ENCODE data around the gene DLL1.

Gene DLL1

DNA sequence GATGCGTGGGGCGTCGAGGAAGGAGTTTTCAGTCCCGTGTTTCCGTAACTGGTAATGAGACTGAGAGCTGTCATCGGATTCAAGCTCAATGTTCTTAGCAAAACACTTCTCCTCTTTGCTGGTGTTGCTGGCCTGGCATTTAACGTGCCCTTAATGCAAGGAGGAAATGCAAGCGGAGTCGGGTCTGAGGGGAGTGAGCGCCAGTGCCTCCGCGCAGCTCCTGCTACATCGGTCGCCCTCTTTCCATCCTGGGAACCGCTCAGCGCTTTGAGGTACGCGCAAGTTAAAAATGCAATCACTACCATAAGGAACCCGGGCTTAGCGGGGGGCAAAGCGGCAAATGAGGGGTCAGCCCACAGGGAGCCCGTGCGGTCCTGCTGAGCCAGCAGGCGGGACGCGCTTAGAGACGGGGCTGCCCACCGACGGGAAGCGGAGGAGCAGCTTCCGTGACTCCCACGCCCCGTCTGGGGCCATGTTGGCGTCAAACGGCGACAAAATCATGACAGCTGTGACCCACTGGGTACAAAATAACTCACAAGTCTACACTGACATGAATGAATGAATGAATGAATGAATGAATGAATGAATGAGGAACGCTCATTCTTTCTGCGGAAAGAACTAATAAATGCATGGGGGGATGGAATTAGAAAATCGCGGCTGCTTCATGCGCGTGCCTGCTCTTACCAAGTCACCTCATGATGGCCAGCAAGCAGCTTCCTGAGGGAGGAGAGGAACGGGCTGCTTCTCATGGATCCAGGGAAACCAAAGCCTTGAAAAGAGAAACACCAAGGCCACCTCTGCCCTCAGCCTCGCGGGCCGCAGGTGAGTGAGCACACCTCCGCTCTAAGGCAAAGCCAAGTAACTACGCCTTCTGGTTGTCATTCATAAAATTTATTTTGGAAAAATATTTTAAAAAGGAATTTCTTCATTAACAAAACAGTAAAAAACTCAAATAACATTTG is 9.3 kb downstream of the DLL1 start:
- DNase-seq = no peak

DNA sequence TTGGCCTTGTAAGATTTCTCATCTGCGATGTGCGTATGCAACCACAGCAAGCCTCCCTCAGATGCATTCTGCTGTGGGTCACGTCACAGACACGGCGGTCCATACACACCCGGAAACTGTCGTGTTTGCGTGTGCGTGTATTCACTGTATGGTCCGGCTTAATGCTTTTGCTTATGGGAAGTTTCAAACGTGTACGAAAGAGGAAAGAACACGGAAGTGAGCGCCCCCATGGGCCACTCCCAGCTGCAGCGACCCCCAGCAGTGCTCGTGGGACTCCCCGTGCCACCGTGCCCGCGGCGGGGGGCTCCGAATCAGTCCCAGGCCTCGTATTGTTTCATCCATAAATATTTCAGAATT is 10.2 kb downstream of the DLL1 start:
- DNase-seq = no peak

- DNase-seq = peak; percentile 97
These were observed 10.7 kb downstream of the DLL1 start for GRCh38 chr6:170279977-170280688.

DNA sequence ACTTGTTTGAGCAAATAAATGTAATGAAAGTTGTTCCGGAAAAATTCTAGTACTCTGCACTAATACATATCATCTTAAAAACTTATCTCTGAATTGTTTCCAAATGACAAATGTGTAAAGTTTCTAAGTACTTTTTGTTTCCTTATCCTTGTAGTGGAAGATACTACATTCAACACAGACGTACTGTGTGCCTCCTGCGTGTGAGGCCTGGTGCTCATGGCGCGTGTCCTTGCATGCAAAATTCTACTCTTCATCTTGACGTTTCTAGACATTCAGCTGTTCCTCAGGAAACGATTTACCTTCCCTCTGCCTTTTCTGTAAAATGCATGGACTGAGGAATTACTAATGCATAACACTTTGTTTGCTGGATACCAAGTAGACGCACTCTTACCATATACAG is 11.5 kb downstream of the DLL1 start:
- DNase-seq = no peak

GRCh38 chr6:170278743-170279094 is 12.2 kb downstream of the DLL1 start:
- DNase-seq = no peak

- DNase-seq = no peak
These were observed 12.8 kb downstream of the DLL1 start for GRCh38 chr6:170277893-170278742.

DNA sequence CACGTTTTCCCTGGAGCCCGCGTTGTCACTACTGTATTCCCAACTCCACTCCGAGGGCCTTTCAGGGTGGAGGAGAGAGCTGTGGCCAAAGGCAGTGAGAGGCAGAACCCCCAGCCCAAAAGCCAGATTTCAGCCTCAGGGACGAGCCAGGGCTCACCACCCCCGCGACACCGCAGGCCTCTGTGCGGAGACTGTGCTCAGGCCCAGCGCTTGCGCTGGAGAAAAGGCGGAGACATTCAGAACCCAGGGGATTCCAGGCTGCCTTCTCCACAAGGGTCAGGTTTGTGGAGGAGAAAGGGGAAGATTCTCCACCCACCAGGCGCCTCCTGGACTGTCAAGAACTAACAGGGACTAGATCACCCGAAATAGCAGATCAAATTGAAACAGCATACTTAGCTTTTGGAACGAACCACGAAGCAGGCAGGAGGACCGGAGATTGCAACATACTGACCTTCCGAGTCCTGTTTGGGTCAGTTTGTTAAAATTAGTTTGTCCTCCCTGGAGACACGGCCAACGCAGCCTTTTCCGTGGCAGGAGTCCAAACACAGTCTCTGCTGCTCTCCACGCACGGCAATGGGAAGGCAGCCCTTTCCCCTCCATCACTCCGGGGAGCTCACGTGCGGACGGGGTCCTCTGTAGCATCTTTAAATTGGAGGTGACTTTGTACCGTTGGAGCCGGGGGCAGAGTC is 14.4 kb downstream of the DLL1 start:
- no peak for DNase-seq

- no peak for DNase-seq
These were observed 15.9 kb downstream of the DLL1 start for GRCh38 chr6:170274713-170275560.

- DNase-seq = no peak
These were observed 17.2 kb downstream of the DLL1 start for GRCh38 chr6:170273681-170274080.

DNA sequence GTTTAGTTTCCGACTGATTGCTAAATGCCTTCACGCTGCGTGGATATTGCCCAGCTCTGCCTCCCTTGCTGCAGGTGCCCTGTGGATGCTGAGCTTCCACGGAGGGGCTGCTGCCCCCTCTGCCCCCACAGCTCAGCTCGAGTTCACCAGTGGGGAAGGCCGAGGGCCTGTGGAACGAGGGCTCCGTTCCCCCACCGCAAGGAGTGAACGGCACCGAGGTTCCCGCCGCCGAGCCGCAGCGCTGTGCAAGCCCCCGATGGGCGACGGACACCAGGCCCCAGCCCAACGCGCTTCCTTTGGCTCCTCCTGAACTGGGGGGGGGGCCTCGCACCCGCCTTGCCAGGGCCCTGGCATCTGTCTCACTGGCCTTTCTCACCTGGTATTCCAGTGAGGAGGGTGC is 17.7 kb downstream of the DLL1 start:
- DNase-seq = no peak

- DNase-seq = no peak
These were observed 18.4 kb downstream of the DLL1 start for GRCh38 chr6:170272341-170273065.

GRCh38 chr6:170271771-170272314 is 19.0 kb downstream of the DLL1 start:
- no peak for DNase-seq

GRCh38 chr6:170270984-170271593 is 19.8 kb downstream of the DLL1 start:
- DNase-seq = no peak

DNA sequence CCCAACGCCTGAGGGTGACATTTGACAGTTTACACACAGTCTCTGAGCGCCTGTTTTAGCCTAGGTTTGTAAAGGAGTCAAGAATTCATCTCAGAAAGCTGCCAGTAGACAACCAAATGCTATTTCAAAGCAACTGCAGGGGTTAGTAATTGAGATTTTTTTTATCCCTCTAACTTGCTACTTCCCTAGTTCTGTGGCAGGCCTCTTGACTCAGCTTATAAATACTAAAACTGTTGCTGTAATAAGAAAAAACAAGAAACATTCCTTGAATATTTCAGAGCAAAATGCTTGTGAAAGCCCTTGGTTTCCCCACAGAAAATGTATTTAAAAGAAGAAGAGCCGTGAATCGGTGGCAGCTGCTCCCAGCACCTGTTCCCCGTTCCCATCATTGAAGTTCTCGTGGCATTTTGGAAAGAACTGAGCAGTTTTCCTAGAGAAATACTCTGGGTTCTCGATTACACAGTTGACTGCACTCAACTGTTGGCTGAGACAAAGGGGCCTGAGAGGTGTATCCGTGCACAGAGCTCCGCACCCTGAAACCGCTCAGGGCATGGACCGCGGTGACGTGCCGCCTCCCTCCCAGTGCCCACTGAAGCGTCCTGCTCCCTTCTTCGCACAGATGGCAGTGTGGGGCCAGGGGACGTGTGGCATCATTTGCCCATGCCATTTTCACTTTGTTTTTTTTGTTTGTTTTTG is 20.9 kb downstream of the DLL1 start:
- DNase-seq = no peak

DNA sequence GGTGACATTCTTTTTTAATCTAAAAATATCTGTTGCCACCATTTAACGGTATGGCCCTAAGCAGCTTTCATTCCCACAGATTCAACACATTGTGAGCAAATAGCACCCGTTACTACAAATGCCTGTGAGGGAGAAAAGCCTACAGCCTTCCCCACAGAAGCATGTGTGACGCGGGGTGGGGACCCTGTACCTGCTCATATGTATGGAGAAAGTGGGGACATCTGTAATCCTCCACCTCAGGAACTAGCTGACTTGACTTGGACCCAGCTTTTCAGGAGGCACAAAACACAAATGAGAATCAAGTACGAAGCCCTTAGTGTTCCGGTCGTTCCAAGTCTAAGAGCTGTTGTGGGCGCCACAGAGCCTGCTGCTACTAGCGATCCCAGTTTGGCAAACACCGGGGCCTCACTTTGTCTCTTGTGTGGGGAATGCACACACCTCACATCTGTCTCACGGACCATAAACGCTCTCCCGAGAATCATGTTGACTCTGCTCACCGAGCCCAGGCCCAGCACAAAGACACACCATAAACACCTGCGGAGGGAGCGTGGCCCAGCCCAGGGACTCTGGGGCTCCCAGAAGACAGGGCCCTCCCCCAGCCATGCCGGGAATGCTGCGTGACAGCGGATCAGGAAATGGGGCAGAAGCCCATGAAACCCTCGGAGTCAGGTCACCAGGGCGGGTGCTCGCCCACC is 21.6 kb downstream of the DLL1 start:
- DNase-seq = peak; percentile 92

- DNase-seq = no peak
These were observed 22.4 kb downstream of the DLL1 start for GRCh38 chr6:170268216-170269129.

- no peak for DNase-seq
These were observed 23.2 kb downstream of the DLL1 start for GRCh38 chr6:170267688-170268087.

Measured in NCI-H2029 treated with DMSO at 0.1 percent for 48 hours (cell line).